HepG2 (cell line): ENCODE measurements around the gene NKX1-2. TPM values are rescaled to one million over a fixed set of nuclear protein-coding genes. Genes with fewer than 3 reads are reported as not detected.

Source experiments
- ADNP ChIP-seq: sonication (generic); formaldehyde crosslinking; IDR thresholded peaks from 2 replicates; pipeline ENCODE4 v1.4.0; 2020; ENCODE audit warnings: missing genetic modification reagents
- ATRX ChIP-seq: sonication (generic); formaldehyde crosslinking; IDR thresholded peaks from 2 replicates; pipeline ENCODE4 v1.4.0; 2020; ENCODE audit warnings: missing genetic modification reagents, borderline replicate concordance
- BCLAF1 ChIP-seq: fragments of 450-650 bp; IDR thresholded peaks from 2 replicates; pipeline ENCODE4 v1.6.1; 2017; ENCODE audit warnings: mild to moderate bottlenecking
- FOXC1 ChIP-seq: sonication (generic); formaldehyde crosslinking; IDR thresholded peaks from 2 replicates; pipeline ENCODE4 v1.8.0; 2022; ENCODE audit warnings: mild to moderate bottlenecking, missing genetic modification reagents, borderline replicate concordance
- HNRNPK ChIP-seq: fragments of 200-400 bp; formaldehyde crosslinking; IDR thresholded peaks from 2 replicates; pipeline ENCODE4 v1.6.1; 2018; ENCODE audit warnings: low read length, low read depth, moderate library complexity, mild to moderate bottlenecking; ENCODE audit not compliant: poor library complexity, severe bottlenecking
- KAT8 ChIP-seq: IDR thresholded peaks from 2 replicates; pipeline ENCODE4 v1.6.1; 2016; ENCODE audit warnings: missing genetic modification reagents, missing compliant biosample characterization
- NFKB2 ChIP-seq: sonication (generic); formaldehyde crosslinking; IDR thresholded peaks from 2 replicates; pipeline ENCODE4 v1.4.0; 2020; ENCODE audit warnings: missing genetic modification reagents, borderline replicate concordance
- PCBP1 ChIP-seq: fragments of 200-400 bp; formaldehyde crosslinking; IDR thresholded peaks from 2 replicates; pipeline ENCODE4 v1.6.1; 2017; ENCODE audit warnings: mild to moderate bottlenecking, low read depth, low read length, borderline replicate concordance
- SCMH1 ChIP-seq: sonication (generic); formaldehyde crosslinking; IDR thresholded peaks from 2 replicates; pipeline ENCODE4 v1.9.0; 2021; ENCODE audit warnings: missing genetic modification reagents, mild to moderate bottlenecking, borderline replicate concordance
- SUZ12 ChIP-seq: fragments of 150-350 bp; IDR thresholded peaks from 2 replicates; pipeline ENCODE4 v1.6.1; 2014; ENCODE audit warnings: low read depth, low read length
- TFDP2 ChIP-seq: sonication (generic); formaldehyde crosslinking; IDR thresholded peaks from 2 replicates; pipeline ENCODE4 v1.4.0; 2020; ENCODE audit warnings: missing genetic modification reagents
- YEATS2 ChIP-seq: sonication (generic); formaldehyde crosslinking; IDR thresholded peaks from 2 replicates; pipeline ENCODE4 v1.4.0; 2020; ENCODE audit warnings: missing genetic modification reagents, borderline replicate concordance
- ZFP91 ChIP-seq: sonication (generic); formaldehyde crosslinking; IDR thresholded peaks from 2 replicates; pipeline ENCODE4 v1.9.0; 2022; ENCODE audit warnings: missing genetic modification reagents, mild to moderate bottlenecking, borderline replicate concordance
- ZNF44 ChIP-seq: sonication (generic); formaldehyde crosslinking; IDR thresholded peaks from 2 replicates; pipeline ENCODE4 v1.5.1; 2020; ENCODE audit warnings: mild to moderate bottlenecking, missing genetic modification reagents
- ZNF501 ChIP-seq: sonication (generic); formaldehyde crosslinking; IDR thresholded peaks from 2 replicates; pipeline ENCODE4 v1.5.1; 2020; ENCODE audit warnings: mild to moderate bottlenecking, moderate library complexity, missing genetic modification reagents
- ZNF530 ChIP-seq: sonication (generic); formaldehyde crosslinking; IDR thresholded peaks from 2 replicates; pipeline ENCODE4 v1.5.0; 2020; ENCODE audit warnings: low read depth, mild to moderate bottlenecking, missing genetic modification reagents
- ZNF562 ChIP-seq: sonication (generic); formaldehyde crosslinking; IDR thresholded peaks from 2 replicates; pipeline ENCODE4 v1.8.0; 2022; ENCODE audit warnings: missing genetic modification reagents, borderline replicate concordance
- ZNF670 ChIP-seq: sonication (generic); formaldehyde crosslinking; IDR thresholded peaks from 2 replicates; pipeline ENCODE4 v1.8.0; 2022; ENCODE audit warnings: mild to moderate bottlenecking, missing genetic modification reagents, borderline replicate concordance
- ZNF772 ChIP-seq: sonication (generic); formaldehyde crosslinking; IDR thresholded peaks from 2 replicates; pipeline ENCODE4 v1.5.0; 2020; ENCODE audit warnings: mild to moderate bottlenecking, missing genetic modification reagents
- polyA plus RNA-seq, 8 experiments: library from polyadenylated mRNA; depleted of rRNA in 3 of 8; stranded (reverse) in 7 of 8; unstranded in 1 of 8; fragments of >200 nt; fragmentation: Illumina TruSeq in 4 of 8; extraction: Trizol in 4 of 8; gene quantifications; 2 replicates each; pipeline versions ENCODE4 v1.2.1 to v1.2.3, GENCODE V29; 2011 to 2016; ENCODE audit warnings: low read depth in 4 of 8, missing spikeins in 1 of 8, mixed read lengths in 1 of 8; ENCODE audit not compliant: insufficient read depth in 1 of 8
- total RNA-seq, 5 experiments: library from RNA; depleted of rRNA; stranded (reverse); fragments of >200 nt; fragmentation: Illumina TruSeq; extraction: Trizol; gene quantifications; 2 replicates each; pipeline ENCODE4 v1.2.3, GENCODE V29; 2016; ENCODE audit warnings: low read depth in 1 of 5
- TF ChIP-seq, protein P1 (sequence below): sonication (generic); formaldehyde crosslinking; IDR thresholded peaks from 2 replicates; pipeline ENCODE4 v1.5.0; 2020; ENCODE audit warnings: mild to moderate bottlenecking, low read depth, missing genetic modification reagents, borderline replicate concordance
- TF ChIP-seq, protein P2 (sequence below): sonication (generic); formaldehyde crosslinking; IDR thresholded peaks from 2 replicates; pipeline ENCODE4 v1.4.0; 2020; ENCODE audit warnings: mild to moderate bottlenecking, missing genetic modification reagents

NKX1-2 gene
- total and polyA plus RNA-seq, 2 of the 13 experiments (the other 11 are each of a cell fraction or from before 2014, with no cell fraction given) = not detected

- TF ChIP-seq BCLAF1 (no peak), ZNF670 (no peak), ZNF44 (CRISPR knock-in tag) (no peak), KAT8 (CRISPR knock-in tag) (no peak), SUZ12 (no peak), FOXC1 (CRISPR knock-in tag) (no peak; the same call in 1 of the 2 replicates), HNRNPK (no peak), TFDP2 (CRISPR knock-in tag) (no peak), ZNF562 (CRISPR knock-in tag) (no peak), NFKB2 (no peak), YEATS2 (CRISPR knock-in tag) (no peak), ZFP91 (CRISPR knock-in tag) (no peak), ZNF530 (CRISPR knock-in tag) (no peak), SCMH1 (CRISPR knock-in tag) (no peak), ATRX (CRISPR knock-in tag) (no peak), PCBP1 (no peak), ADNP (CRISPR knock-in tag) (no peak), ZNF501 (no peak; the same call in none of the 2 replicates), ZNF772 (CRISPR knock-in tag) (no peak)
- TF ChIP-seq, protein P1, sequence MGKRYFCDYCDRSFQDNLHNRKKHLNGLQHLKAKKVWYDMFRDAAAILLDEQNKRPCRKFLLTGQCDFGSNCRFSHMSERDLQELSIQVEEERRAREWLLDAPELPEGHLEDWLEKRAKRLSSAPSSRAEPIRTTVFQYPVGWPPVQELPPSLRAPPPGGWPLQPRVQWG (CRISPR knock-in tag) = no peak
- TF ChIP-seq, protein P2, sequence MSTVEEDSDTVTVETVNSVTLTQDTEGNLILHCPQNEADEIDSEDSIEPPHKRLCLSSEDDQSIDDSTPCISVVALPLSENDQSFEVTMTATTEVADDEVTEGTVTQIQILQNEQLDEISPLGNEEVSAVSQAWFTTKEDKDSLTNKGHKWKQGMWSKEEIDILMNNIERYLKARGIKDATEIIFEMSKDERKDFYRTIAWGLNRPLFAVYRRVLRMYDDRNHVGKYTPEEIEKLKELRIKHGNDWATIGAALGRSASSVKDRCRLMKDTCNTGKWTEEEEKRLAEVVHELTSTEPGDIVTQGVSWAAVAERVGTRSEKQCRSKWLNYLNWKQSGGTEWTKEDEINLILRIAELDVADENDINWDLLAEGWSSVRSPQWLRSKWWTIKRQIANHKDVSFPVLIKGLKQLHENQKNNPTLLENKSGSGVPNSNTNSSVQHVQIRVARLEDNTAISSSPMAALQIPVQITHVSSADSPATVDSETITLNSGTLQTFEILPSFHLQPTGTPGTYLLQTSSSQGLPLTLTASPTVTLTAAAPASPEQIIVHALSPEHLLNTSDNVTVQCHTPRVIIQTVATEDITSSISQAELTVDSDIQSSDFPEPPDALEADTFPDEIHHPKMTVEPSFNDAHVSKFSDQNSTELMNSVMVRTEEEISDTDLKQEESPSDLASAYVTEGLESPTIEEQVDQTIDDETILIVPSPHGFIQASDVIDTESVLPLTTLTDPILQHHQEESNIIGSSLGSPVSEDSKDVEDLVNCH (CRISPR knock-in tag) = no peak
Observed at GRCh38 chr10:124417895-124418725, 31.7 kb downstream of the NKX1-2 start (continued).
